Astrocyte (in vitro differentiated cells and primary cell): ENCODE measurements around the gene CELF2.

Experiments
- EZH2 ChIP-seq: IDR thresholded peaks from 2 replicates; pipeline ENCODE4 v1.6.1; 2012; ENCODE audit warnings: mild to moderate bottlenecking, low read length, inconsistent platforms; ENCODE audit not compliant: insufficient read depth
- TF ChIP-seq, protein P1 (sequence below): IDR thresholded peaks from 2 replicates; pipeline ENCODE4 v1.5.1; 2011; ENCODE audit warnings: low read depth, mild to moderate bottlenecking, inconsistent platforms, low read length, moderate library complexity; ENCODE audit not compliant: insufficient read depth

GRCh38 chr10:11176746-11177145, 159.1 kb downstream of the CELF2 start:
- no peak for TF ChIP-seq EZH2
- TF ChIP-seq, protein P1, sequence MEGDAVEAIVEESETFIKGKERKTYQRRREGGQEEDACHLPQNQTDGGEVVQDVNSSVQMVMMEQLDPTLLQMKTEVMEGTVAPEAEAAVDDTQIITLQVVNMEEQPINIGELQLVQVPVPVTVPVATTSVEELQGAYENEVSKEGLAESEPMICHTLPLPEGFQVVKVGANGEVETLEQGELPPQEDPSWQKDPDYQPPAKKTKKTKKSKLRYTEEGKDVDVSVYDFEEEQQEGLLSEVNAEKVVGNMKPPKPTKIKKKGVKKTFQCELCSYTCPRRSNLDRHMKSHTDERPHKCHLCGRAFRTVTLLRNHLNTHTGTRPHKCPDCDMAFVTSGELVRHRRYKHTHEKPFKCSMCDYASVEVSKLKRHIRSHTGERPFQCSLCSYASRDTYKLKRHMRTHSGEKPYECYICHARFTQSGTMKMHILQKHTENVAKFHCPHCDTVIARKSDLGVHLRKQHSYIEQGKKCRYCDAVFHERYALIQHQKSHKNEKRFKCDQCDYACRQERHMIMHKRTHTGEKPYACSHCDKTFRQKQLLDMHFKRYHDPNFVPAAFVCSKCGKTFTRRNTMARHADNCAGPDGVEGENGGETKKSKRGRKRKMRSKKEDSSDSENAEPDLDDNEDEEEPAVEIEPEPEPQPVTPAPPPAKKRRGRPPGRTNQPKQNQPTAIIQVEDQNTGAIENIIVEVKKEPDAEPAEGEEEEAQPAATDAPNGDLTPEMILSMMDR = no peak
